Type B pancreatic cell (in vitro differentiated cells): ENCODE data around the gene PALB2. TPM values are rescaled to one million over a fixed set of nuclear protein-coding genes. Genes with fewer than 3 reads are reported as not detected.
A peak's percentile ranks its signal among the peaks of the same experiment; 100 is the strongest.
"Not testable (repeated sequence)": the region's sequence is repeated elsewhere in the genome, so short reads cannot be mapped to it uniquely, and the experiment has no call there.

Source experiments
- DNase-seq: peaks from one replicate; pipeline ENCODE4 v3.0.0; 2021; ENCODE audit warnings: mixed read lengths; ENCODE audit not compliant: unreplicated experiment; ENCODE audit errors: extremely low spot score
- H3K27ac Mint-ChIP-seq: 2 replicates; pipeline ENCODE4 v1.8.0; 2021; ENCODE audit warnings: mild to moderate bottlenecking, mixed read lengths
- H3K27me3 Mint-ChIP-seq: 2 replicates; pipeline ENCODE4 v1.8.0; 2021; ENCODE audit warnings: mixed read lengths
- H3K36me3 Mint-ChIP-seq: 2 replicates; pipeline ENCODE4 v1.8.0; 2021; ENCODE audit warnings: mixed read lengths
- H3K4me1 Mint-ChIP-seq: one replicate; pipeline ENCODE4 v1.8.0; 2021; ENCODE audit warnings: mixed read lengths; ENCODE audit not compliant: unreplicated experiment
- H3K4me3 Mint-ChIP-seq: 2 replicates; pipeline ENCODE4 v1.8.0; 2021; ENCODE audit warnings: mild to moderate bottlenecking, mixed read lengths
- H3K9me3 Mint-ChIP-seq: 2 replicates; pipeline ENCODE4 v1.8.0; 2021; ENCODE audit warnings: mixed read lengths
- CTCF ChIP-seq: fragments of 200-600 bp; sonication (generic); conservative IDR thresholded peaks from 2 replicates; pipeline ENCODE4 v1.5.0; 2021; ENCODE audit warnings: antibody characterized with exemption, mild to moderate bottlenecking
- total RNA-seq: library from RNA; stranded (reverse); gene quantifications from 2 replicates; pipeline ENCODE4 v1.2.1, GENCODE V29; 2021; ENCODE audit warnings: low replicate concordance

PALB2 gene
- total RNA-seq, 1 donor from 2014 or later = 19.3 TPM

GRCh38 chr16:23611936-23612335 lies 29.2 kb downstream of the PALB2 start:
- Mint-ChIP-seq H3K4me1 (no peaks in the 10 kb centered on the region), H3K27me3 (no peaks in the 10 kb centered on the region), H3K36me3 (peaks cover 9% of the 10 kb centered on the region), H3K27ac (no peak overlapping the region), H3K4me3 (no peak overlapping the region), H3K9me3 (no peaks in the 10 kb centered on the region)
- no peak for TF ChIP-seq CTCF
- no peak for DNase-seq

- H3K27ac Mint-ChIP-seq, H3K4me1 Mint-ChIP-seq, H3K36me3 Mint-ChIP-seq, H3K27me3 Mint-ChIP-seq, DNase-seq, H3K9me3 Mint-ChIP-seq, H3K4me3 Mint-ChIP-seq: not testable (repeated sequence)
Measured at GRCh38 chr16:23610905-23611304, 30.2 kb downstream of the PALB2 start.

- Mint-ChIP-seq H3K4me1 (no peaks in the 10 kb centered on the region), H3K27me3 (no peaks in the 10 kb centered on the region), H3K4me3 (no peak overlapping the region), H3K27ac (no peak overlapping the region), H3K9me3 (no peaks in the 10 kb centered on the region), H3K36me3 (peaks cover 3% of the 10 kb centered on the region)
- DNase-seq = no peak
- TF ChIP-seq CTCF = no peak
Measured at GRCh38 chr16:23609929-23610328, 31.2 kb downstream of the PALB2 start.

GRCh38 chr16:23608194-23608593 lies 32.9 kb downstream of the PALB2 start:
- Mint-ChIP-seq H3K9me3 (no peaks in the 10 kb centered on the region), H3K27me3 (no peaks in the 10 kb centered on the region), H3K27ac (no peak overlapping the region), H3K36me3 (no peaks in the 10 kb centered on the region), H3K4me3 (no peak overlapping the region), H3K4me1 (no peaks in the 10 kb centered on the region)
- TF ChIP-seq CTCF = no peak
- DNase-seq = no peak

- H3K36me3 Mint-ChIP-seq = no peaks in the 10 kb centered on the region
- no peaks in the 10 kb centered on the region for H3K9me3 Mint-ChIP-seq
- no peak overlapping the region for H3K4me3 Mint-ChIP-seq
- H3K27me3 Mint-ChIP-seq = no peaks in the 10 kb centered on the region
- H3K4me1 Mint-ChIP-seq = no peaks in the 10 kb centered on the region
- no peak for TF ChIP-seq CTCF
- no peak overlapping the region for H3K27ac Mint-ChIP-seq
- no peak for DNase-seq
Measured at GRCh38 chr16:23607726-23608125, 33.4 kb downstream of the PALB2 start.

- no peaks in the 10 kb centered on the region for H3K4me1 Mint-ChIP-seq
- DNase-seq = no peak
- no peaks in the 10 kb centered on the region for H3K9me3 Mint-ChIP-seq
- TF ChIP-seq CTCF = no peak
- H3K27ac Mint-ChIP-seq = peak overlapping the region; percentile 50
- H3K36me3 Mint-ChIP-seq = no peaks in the 10 kb centered on the region
- H3K27me3 Mint-ChIP-seq = no peaks in the 10 kb centered on the region
- peak overlapping the region; percentile 42 for H3K4me3 Mint-ChIP-seq
Measured at GRCh38 chr16:23597003-23597756, 43.9 kb downstream of the PALB2 start.
